Upper lobe of left lung (tissue), 4 donors: ENCODE measurements around the gene RHOB.

ENCODE experiments used
- CTCF ChIP-seq, 6 experiments: fragments of 450-650 bp in 4 of 6; fragments of 200-600 bp in 2 of 6; sonication (generic) in 2 of 6; IDR thresholded peaks; one replicate each; pipeline ENCODE4 v1.5.1; 2016 to 2019; ENCODE audit warnings: antibody characterized with exemption in 6 of 6
- EP300 ChIP-seq, 4 donors: sonication (generic); formaldehyde crosslinking; IDR thresholded peaks; one replicate each; pipeline ENCODE4 v1.5.1; 2017; ENCODE audit warnings: antibody characterized with exemption in 4 of 4, control low read depth in 2 of 4
- POLR2A ChIP-seq, 4 donors: fragments of 450-650 bp; IDR thresholded peaks; one replicate each; pipeline ENCODE4 v1.5.1; 2016 to 2017; ENCODE audit warnings: antibody characterized with exemption in 4 of 4, mild to moderate bottlenecking in 2 of 4
- POLR2AphosphoS5 ChIP-seq, 2 donors: sonication (generic); formaldehyde crosslinking; IDR thresholded peaks; one replicate each; pipeline ENCODE4 v1.5.1; 2017; ENCODE audit warnings: antibody characterized with exemption in 2 of 2

GRCh38 chr2:20471902-20472559 lies 25.2 kb downstream of the RHOB start:
- TF ChIP-seq POLR2A (IDR thresholded peaks at IDR 0.05) (no peak), CTCF (IDR thresholded peaks at IDR 0.05) (no peak), POLR2AphosphoS5 (IDR thresholded peaks at IDR 0.05) (no peak), EP300 (IDR thresholded peaks at IDR 0.05) (no peak)
